GM12891 (cell line): ENCODE measurements around the gene SV2C.
"Not testable (repeated sequence)": the region's sequence is repeated elsewhere in the genome, so short reads cannot be mapped to it uniquely, and the experiment has no call there.

Experiments used
- PAX5 ChIP-seq: IDR thresholded peaks from 2 replicates; pipeline ENCODE4 v1.6.1; 2011; ENCODE audit warnings: low read length, moderate library complexity, mild to moderate bottlenecking; ENCODE audit not compliant: insufficient read depth, severe bottlenecking
- POLR2A ChIP-seq: IDR thresholded peaks from 2 replicates; pipeline ENCODE4 v1.6.1; 2011; ENCODE audit warnings: low read depth, low read length, control low read depth
- POLR2AphosphoS5 ChIP-seq: IDR thresholded peaks from 2 replicates; pipeline ENCODE4 v1.6.1; 2011; ENCODE audit warnings: low read depth, low read length, control low read depth
- POU2F2 ChIP-seq: IDR thresholded peaks from 2 replicates; pipeline ENCODE4 v1.6.1; 2011; ENCODE audit warnings: low read depth, mild to moderate bottlenecking, control low read depth, low read length, moderate library complexity
- SPI1 ChIP-seq: IDR thresholded peaks from 2 replicates; pipeline ENCODE4 v1.6.1; 2011; ENCODE audit warnings: low read depth, low read length, control low read depth

GRCh38 chr5:76242155-76242554, 159.0 kb downstream of the SV2C start:
- TF ChIP-seq POLR2AphosphoS5, SPI1, PAX5, POLR2A, POU2F2: not testable (repeated sequence)
